Embryonic facial prominence (tissue), 1 donor: ENCODE results near the gene KCNA2.

Source experiments
- DNase-seq: peaks from one replicate; pipeline ENCODE4 v3.0.0-alpha.2; 2016; ENCODE audit errors: extremely low spot score

Gene KCNA2

GRCh38 chr1:110605901-110606656, at the start of gene KCNA2:
KCNA2 (minus strand) TSS chr1:110606358; CDS start chr1:110604782, 1,576 bp downstream.
- DNase-seq = no peak

DNA sequence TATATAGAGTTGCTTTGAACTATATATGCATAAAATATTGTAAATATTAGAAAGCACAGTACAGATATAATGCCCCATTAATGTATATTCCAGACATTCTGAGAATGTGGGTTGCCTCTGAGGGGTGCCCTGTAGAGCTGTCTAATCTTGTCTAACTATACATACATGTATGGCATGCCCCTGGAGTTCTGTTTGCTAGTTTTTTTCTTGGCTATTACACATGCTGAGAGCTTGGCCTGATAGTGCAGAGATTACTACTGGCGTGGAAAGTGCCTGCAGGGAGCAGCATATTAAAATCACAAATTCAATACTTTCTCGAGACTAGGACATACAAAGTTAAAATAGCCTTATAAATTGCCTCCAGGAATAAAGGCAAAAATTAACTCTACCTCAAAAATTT, 44.5 kb upstream of the KCNA2 start:
- DNase-seq = no peak

DNA sequence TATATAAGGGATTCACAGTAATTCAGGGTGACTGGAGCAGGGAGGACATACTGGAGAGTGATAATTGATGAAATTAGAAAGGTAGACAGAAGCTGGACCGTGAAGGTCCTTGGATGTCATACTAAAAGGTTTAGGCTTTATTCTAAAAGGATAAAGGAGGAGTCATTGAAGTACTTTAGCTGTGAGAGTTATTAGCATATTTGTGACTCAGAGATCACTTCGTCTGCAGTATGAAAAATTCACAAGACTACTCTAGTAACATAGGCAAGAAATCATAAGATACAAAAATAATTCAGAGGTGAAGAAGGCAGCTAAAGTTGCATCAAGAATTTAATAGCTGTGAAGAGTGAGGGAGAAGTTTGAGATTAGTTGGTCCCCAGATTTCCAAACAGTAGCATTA, 42.3 kb upstream of the KCNA2 start:
- DNase-seq = no peak

DNA sequence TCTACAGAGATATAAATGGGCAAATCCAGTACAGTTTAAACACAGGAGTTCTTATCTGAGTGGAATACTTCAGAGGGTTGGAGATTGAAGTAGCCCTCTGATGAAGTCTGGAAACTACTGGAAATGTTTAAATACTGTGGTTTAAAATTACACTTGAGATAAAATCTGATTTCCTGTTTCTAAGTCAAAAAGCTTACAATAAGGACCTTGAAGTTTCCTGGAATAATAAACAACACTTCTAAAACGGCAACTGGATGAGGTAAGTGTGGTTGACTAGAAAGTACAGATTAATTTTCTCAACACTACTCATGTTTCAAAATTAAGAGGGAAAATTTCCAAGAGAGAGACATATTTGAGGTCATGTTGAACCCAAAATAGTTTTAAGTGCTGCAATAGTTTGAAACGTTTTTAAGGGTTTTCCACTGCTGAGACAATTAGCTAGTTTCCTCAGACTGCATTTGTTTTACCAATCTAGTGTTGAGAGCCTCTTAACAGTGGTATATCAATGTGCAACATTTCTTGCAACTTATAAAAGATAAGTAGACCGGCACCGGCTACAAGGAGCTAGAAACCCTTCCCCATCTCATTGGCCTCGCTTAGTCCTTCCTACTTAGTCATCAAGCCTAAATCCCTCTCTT, 41.2 kb upstream of the KCNA2 start:
- DNase-seq = no peak

DNA sequence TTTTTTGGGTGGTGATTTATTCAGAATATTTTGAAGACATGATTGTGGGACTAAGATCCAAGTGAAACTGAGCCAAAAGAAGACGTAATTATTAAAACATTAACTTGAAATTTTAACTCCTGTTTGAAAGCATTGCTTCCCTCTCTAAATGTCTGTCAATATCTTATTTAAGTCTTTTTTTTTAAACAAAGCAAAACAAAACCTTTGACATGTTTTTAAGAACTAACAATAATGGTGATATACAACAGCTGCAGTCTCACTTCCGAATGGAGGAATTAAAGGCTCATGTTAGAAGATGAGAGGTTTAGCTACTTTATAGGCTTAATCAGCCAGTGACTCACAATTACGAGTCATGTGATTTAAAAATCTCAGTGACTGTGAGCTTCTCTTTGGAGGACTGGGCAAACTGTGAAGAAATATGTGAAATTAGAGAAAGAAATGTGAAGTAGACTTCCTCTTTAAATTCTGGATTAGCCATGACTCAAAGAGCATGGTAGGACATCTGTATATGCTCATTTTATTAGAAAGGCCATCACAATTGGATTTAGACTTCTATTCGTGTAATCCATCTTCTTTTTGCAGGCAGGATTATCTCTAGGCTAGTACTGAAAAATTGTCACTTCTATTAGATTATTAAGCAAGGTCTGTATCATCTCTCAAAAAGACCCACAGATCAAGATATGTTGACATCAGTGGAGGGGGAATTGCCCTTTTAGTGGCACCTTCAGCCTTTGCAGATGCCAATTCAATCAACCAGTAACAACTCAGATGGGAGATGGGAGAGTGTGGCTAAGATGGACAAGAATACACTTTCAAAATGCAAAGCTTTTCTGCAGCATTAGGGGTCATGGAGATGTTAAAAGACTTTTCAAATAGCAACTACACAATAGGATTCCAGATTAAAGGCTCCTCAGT, 39.9 kb upstream of the KCNA2 start:
- no peak for DNase-seq

DNA sequence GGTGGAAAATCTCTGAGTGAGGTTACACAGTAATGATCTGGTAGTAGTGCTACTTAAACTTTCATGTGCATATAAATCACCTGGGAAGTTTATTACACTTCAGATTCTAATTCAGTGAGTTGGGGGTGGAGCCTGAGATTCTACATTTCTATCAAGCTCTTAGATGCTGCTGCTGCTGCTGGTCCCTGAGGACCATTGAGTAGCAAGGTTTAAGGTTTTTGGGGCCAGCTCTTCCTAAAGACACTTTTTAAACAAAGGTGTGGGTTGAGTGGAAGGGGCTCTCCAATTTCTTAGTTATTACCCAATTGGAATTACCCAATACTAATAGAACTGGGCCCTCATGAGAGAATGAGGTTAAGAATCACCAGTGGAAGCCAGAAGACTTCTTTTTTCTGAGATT, 39.1 kb upstream of the KCNA2 start:
- no peak for DNase-seq

DNA sequence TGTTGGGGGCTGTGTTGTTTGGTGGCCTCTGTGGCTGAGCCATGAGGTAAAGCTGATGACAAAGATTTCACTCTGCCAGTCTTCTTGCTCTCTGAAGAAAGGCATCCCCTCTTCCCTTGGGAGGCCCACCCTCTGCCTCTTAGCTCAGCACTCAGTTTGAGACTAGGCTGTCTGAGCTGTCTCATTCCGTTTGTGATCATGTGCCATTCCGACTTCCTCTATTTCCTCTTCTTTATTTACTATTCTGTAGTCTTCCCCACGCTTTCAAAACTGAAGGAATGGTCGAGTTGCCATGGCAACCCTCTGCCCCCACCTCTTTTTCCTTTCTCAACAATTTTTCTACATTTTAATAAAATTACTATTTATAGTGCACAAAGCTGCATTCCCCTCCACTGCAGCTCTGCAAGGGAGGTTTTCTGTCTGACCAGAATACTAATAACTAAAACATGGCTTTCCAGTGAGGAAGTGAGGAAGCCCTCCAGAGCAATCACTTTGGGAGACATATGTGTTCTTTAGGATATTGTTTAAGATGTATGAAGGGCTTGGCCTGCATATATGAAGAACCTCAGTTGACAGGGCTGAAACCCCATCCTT, 37.8 kb upstream of the KCNA2 start:
- DNase-seq = no peak

- DNase-seq = no peak
Measured at GRCh38 chr1:110639724-110640386, 33.7 kb upstream of the KCNA2 start.

DNA sequence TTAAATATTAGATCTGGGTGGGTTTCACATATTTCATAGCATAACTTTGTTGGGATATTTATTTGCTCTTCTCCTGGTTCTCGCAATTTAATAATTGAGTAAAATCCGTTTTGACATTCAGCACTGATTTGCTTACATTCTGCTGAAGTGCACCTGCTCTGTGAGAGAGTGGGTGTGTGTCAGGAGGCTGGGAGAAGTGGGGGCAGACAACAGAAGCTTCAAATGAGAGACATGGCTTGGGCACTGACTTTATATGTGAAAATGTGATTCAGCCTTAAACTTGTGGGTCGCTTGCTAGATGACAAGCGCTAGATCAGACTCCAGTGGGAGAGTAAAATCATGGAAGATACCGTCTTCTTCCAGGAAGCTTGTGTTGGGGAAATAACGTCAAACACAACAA, 32.4 kb upstream of the KCNA2 start:
- DNase-seq = no peak

DNA sequence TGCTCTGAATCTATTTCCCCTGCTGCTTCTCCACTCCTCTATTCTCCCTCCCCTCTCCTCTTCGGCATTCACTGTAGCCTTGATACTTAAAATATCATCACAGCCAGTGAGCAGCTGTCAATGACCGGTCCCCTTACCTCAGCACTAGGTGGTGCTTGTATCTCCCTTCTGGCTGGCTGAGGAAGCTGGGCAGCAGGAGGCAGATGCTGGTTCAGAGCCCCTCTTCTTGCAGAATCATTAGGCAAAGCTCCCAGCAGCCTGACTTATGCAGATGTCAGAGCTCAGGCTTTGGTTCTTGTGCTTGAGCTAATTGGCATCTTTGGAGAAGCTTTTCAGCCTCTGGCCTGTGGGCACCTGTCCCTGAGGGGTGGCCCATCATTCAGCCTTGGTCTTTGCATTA, 31.9 kb upstream of the KCNA2 start:
- no peak for DNase-seq

- DNase-seq = no peak
Measured at GRCh38 chr1:110637475-110637874, 31.3 kb upstream of the KCNA2 start.

- no peak for DNase-seq
Measured at GRCh38 chr1:110636149-110636935, 30.2 kb upstream of the KCNA2 start.

DNA sequence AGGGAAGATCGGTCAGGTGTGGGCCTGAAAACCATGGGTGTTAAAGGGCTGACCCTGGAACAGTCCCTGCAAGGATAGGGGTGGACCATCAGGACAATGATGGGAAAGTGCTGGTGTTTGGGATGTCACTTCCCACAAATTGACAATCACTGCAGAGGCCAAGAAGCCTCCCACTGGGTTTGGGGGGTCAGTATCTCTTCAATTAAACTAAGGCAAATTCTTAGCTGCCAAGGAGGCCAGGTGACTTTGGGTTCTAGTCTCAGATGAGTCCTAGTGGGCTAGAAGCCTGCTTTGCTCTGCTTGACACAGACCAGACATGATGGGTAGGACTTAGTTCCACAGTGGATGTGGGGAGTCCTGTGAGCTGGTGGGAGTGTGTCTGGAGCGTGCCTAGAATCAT, 29.3 kb upstream of the KCNA2 start:
- no peak for DNase-seq

- no peak for DNase-seq
Measured at GRCh38 chr1:110634455-110635311, 28.5 kb upstream of the KCNA2 start.

DNA sequence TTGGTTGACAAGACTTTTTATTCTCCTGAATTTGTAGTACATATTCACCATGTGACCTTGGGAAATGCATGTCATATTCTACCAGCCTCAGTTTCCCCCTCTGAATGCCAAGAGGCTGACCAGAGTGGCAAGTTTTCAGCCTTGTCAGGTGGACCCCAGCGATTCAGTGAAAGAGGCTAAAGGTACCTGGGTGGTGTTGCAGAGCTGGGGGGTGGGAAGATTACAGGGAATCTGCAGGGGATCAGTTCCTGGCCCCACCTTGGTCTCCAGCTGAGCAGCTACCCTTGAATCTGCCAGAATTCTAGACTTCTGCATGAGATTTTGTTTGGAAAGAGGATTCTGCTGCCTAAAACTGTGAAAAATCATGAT, 27.9 kb upstream of the KCNA2 start:
- DNase-seq = no peak

GRCh38 chr1:110633646-110634030, 27.5 kb upstream of the KCNA2 start:
- DNase-seq = no peak

- no peak for DNase-seq
Measured at GRCh38 chr1:110631836-110632620, 25.9 kb upstream of the KCNA2 start.

DNA sequence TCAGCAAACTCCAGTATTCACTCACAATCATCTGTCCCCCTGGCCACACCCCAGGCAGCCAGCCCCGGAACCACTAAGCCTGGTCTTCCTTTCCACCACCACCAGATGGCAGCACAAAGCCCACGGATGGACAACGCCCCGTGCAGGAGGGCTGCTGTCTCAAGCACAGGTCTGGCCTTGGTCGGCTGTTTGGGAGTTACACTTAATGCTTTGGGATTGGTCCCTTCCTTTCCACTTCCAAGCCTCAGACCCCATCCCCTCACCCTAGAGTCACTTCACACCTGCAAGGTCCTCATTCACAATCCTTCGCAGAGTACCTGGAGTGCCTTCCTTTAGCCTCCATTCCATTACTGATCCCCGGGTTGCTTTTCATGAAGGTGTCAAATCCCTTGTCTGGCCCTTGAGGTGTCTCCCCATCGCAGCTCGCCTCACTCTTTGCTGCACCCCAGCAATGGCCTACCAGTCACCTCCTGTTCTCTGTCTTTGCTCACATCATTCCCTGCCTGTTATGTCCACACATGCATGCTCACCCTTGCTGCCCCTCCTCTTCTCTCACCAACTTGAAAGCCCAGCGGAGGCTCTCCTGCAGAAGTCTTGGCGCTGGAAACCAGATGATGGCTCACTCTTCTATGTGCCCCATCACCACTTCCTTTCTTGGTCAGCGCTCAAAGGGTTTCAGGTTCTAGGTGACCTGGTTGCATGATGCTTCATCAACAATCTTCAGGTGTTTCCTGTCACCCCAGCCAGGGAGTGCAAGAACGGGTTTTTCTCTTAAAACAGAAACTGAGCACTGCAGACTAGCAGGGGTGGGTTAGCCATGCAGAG, 24.9 kb upstream of the KCNA2 start:
- no peak for DNase-seq
